ENCODE results near the gene DAGLA.

The DAGLA gene

DNA sequence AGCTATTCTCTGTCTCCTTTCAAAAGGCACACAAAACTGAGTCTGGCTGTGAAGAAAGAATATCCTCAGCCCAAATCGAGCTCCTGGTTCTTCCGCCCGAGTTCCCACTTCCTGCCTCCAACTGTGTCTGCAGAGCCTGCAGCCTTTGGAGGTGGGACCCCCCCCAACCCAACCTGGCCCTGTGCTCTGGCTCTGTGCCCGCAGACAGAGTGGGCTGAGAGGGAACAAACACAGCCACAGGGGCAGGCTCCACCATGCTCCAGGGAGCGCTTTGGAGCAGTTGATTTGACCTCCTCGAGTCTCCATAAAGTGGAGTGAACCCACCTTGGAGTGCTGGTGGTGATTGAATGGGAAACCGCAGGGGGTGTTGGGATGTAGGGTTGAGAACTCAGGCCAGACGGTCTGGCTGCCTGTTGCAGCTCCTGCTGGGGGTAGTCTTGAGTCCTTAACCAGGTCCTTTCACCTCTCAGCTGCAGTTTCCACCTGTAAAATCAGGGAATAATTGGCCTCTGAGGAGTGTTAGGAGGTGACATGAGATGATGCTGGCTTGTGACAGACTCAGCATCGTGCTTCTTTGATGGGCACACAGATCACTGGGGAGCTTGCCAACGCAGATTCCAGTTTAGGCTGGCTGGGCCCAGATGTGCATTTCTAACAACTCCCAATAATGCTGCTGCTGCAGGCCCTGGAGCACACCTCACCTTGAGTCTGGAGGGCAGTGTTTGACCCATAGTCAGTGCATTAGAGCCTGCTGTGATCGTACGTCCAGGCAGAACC is 11.4 kb downstream of the DAGLA start:
- no peak for DNase-seq

DNA sequence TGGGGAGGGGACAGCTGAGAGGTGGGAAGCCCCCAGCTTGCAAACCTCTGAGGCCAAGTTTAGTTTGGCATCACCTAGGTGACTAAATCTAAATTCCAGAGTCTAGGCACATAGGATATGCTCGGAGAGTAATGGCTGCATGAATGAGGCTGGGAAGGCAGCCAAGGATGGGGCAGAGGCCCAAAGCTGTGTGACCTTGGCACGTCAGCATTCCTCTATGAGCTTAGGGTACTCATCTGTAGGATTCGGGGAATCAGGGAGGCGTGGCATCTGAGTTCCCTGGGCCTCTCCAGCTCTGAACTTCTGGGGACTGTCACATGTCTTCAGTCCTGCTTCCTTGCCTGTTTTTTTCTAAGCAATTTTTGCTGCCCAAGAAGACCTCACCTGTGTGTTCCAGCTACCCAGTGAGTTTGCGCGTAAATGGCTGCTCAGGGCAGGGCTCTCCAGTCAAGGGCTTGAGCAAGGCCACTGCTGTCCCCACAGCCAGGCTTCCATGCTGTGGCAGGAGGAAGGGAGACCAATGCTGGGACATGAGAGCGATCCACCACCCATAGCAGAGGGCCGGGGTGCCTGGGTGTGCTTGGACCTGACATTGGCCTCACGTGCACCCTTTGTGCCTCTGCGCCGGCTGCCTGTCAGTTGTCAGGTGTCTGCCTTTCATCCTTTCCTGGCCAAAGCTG is 13.9 kb downstream of the DAGLA start:
- no peak for DNase-seq

DNA sequence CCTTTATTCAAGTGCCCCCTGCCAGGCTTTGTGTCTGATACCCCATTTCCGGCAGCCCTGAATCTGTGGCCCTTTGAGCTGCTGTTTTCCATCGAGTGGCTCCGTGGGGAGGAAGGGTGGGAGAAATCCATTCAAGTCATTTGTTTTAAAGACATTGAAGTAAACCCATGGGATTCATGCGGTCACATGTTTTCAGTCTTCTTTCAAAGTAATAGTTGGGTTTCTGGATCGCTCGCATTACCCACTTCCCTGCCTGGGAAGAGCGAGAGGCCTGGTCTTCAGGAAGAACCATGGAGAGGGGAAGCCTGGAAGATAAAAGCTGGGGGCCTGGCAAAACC is 14.4 kb downstream of the DAGLA start:
- no peak for DNase-seq

DNA sequence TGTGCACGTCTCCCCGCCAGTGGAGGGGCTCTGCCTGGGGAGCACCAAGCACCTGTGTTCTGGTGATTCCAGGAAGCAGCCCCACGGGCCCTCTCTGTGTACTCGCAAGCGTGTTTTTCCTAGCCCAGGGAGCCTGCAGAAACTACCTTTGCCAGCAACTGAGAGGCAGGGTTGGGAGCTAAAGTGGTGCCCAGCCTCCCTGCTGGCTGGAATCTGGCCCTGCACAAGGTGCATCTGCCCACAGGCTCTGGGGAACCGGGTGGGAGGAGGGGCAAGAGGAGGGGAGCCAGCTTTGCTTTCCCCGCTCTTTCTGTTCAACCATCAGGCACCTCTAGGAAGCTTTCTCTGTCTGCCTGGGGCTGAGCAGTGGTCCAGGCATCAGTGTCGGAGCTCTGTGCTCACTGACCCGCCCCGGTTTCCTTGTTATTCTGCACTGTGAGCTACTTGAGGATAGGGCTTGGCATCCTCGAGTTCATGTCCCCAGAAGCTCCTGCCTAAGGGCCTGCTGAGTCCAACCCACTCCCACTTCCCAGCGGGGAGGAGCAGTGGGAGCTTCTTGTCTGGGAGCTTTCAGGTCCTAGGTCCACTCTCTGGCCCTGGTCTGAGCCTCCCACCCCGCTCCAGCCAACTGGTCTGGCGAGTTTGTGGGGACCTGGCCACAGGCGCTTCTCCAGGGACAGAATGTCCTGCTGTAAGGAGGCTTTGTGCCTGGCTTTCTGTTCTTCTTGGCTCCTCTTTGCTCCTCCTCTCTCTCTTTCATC is 14.9 kb downstream of the DAGLA start:
- DNase-seq = no peak

DNA sequence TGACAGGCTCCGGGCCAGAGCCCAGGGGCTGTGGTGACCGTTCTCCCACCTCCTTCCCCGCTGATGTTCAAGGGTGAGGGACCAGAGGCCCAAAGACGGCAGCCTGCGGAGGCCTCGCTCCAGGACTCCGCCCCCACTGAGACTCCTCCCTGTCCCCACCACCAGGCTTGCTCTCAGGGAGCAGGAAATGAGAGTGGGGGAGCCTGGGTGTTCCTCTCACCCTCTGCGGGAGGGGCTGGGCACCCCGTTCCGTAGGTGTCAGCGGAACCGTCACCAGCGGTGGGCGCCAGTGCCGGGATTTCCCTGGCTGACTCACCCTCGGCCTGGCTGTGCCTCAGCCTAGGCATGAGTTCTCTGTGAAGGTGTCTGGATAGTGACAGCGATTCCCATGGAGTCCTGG is 15.7 kb downstream of the DAGLA start:
- peak; percentile 22 for DNase-seq

DNA sequence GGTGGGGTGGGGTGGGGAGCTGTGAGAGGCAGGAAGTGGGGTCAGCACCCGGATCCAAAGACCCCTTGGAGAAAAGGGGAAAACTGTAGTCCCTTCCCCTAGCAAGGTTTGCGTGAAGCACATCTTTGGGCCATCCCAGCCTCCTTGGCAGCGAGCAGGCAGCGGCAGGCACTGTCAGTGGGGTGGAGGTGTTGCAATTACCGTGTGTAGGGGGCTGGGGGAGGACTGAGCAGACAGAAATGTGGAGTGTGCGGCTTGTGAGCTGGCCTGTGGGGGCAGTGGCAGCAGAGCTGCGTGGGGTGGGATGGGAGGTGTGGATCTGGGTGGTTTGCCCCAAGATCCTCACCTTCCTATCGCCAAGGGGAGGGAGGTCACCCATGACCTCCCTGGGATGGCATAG is 16.4 kb downstream of the DAGLA start:
- no peak for DNase-seq

DNA sequence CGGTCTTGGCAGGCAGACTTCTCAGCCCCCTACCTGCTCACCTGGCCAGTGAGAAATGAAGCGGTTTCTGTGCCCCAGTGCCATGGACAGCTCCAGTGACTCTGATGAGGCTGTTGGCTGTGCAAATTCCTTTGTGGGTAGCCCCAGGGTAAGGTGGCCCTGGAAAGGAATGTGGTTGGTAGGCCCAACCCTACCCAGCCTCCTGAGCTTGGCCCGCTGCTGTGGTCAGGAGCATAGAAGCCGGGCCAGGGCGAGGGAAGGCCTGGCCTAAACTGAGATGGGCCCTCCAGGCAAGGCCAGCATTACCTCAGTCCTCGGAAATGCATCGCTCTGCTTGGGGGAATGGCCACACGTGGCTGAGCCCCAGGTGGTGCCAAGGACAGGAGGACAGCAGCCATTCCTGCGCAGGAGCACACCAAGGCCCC is 16.9 kb downstream of the DAGLA start:
- no peak for DNase-seq

DNA sequence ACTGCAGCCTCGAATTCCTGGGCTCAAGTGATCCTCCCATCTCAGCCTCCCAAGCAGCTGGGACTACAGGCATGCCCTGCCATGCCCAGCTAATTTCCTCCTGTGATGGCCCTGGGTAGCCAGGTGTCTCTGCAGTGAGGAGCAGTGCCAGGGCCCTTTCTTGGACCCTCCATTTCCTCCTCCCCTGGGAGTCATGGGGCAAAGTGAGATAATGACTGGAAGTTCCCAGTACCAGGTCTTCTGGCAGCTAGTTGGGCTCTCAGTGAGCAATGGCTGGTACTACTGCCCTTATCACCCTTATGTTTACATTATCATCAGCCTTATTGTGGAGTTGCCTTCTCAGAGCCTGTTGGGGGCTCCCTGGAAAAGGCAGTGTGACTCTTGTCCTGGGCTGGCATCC is 17.6 kb downstream of the DAGLA start:
- no peak for DNase-seq

DNA sequence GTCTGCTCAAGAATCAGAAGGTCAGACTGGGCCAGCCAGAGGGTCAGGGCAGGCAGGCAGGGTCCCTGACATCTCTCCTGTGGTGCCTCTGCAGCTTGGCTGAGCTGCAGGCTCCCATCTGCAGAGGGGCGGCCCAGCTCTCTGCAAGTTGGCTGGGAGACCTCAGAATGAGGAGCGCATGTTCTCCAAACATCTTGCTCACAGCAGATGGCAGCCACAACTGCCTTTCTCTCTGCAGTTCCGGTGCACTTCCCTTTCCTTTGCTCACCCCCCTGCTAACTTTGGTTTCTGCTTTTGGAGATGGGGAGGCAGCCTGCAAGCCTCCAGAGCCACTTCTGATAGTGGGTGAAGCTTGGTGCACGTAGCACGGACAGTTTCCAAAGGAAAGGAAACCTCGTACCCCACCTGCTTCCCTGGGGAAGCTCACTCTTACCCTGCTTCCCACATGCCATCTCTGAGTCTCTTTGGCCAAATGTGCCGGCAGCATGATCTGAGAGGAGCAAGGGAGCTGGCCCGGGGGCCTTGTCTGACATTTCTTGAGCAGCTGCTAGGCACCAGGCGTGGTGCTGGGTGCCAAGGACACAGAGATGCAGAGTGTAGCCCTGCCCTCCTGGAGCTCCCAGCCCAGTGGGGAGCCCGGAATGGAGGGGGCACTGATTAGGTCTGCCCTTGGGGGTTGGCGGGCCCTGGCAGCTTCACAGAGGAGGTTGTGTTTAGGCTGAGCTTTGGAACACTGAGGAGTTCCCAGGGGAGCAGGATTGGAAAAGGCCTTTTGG is 18.2 kb downstream of the DAGLA start:
- DNase-seq = peak; percentile 70

DNA sequence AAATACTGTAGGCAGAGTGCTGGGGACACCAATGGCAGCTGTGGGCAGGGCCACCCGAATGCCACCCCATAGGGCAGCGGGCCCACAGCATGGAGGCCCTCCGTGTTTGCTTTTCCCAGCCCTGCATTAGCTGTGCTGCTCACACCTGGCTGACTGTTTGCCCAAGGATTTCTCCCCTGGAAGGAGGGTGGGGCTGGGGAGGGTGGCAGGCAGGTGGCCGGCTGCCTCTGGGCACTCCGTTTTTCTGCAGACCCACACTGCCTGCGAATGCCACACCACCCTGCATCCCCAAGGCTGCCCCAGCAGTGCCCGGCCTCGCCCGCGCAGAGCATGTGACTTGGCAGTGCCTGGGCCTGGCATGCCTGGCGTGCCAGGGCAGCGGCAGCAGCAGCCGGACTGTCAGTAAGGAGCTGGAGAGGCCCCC is 19.6 kb downstream of the DAGLA start:
- no peak for DNase-seq

DNA sequence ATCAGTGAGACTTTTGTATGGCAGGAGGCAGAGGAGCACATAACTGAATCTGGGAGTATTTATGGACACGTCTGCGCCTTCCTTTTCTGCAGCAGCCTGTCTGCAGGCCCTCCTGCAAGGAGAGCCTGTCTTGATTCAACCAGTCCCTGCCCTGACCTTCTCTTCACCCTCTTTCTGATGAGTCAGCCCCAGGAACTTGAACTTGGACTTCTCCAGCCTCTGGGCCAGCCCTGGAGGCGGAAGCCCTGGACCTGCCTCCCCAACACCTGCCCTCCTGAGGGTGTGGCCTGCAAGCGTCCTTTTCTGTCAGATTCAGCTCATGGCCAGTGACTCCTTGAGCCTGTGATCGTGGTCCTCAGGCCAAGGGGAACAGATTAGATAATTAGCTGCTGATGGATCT is 20.0 kb downstream of the DAGLA start:
- DNase-seq = no peak

DNA sequence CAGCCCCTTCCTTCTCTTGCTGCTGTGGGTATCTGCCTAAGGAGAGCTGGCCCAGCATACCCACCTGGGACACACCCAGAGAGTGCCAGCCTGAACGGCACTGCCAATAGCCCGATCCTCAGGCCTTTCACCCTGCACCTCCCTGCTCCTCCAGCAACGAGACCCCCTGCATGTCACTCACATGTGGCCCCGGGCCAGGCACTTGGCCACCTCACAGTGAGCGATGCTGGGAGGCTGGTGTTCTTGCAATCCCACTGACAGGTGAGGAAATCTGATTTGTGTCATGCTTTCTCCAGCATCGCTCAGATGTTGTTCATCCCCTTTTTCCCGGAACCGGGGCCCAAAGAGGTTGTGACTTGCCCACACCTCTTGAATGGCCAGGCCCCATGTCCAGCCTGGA is 20.5 kb downstream of the DAGLA start:
- DNase-seq = no peak

DNA sequence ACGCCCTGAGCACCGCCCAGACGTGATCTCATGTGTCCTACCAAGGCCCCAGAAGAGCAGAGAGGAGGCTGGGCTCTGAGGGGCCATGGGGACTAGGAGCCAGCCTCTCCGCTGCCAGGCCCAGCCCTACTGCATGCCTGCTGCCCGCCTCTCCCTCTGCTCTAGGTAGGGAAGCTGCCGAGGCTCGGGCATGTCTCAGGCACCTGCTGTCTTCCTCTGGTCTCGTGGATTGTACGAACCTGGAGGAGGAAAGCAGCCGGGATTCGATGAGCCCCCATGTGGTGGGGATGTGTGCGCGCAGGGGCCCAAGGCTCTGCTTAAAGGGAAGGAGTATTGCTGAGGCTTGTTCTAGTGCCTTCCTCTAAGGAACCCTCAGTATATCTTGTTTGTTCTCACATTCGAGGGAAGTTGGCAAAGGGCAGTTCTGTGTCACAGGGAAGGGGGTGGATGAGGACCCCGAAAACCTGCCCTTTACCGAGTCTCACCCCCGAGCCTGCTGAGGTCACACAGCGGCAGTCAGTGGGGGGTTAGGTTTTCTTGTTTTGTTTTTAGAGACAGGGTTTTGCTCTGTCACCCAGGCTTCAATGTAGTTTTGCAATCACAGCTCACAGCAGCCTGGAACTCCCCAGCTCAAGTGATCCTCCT is 21.2 kb downstream of the DAGLA start:
- DNase-seq = peak; percentile 78

DNA sequence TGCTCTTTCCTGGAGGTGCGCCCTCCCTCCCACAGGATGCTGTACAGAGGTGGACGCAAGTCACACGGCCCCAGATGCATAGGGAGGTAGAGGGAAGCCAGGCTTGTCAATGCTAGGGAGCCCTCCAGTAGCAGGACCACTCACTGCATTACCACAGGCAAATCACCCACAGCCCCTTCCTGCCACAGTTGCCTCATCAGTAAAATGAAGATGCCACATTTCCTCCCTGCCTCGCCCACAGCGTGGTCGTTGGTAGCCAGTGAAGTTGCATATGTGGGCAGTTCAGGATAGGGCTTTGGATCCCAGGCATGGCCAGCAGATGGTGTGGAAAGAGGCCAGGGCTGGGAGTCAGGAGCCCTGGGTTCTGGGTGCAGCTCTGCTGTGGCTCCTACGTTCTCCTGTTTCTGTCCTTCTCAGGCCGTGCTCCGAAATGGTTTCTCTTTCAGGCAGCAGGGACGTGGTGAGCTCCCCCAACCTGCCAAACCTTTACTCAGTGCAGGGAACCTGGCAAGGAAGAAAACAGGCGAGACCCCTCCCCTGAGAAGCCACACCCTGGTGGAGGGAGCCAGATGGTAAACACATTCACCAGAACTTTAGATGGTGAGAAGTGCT is 22.6 kb downstream of the DAGLA start:
- DNase-seq = no peak

DNA sequence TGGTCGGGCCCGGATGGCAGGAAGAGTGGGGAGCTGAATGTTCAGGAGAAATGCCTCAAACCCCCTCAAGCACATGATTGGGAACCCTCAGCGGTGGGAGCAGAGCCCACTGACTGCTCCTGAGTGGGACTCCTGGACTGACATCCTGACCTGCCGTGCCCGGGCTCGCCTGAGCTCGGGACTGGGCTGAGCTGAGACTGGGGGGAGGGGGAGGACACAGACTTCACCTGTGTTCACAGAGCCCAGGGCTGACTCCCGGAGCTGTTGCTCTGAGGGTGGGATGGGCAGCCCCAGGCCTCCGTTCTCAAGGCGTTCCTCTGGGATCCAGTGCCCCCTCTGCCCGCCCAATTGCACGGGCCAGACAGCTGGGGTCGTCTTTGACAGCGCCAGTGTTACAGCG is 24.6 kb downstream of the DAGLA start:
- no peak for DNase-seq

DNA sequence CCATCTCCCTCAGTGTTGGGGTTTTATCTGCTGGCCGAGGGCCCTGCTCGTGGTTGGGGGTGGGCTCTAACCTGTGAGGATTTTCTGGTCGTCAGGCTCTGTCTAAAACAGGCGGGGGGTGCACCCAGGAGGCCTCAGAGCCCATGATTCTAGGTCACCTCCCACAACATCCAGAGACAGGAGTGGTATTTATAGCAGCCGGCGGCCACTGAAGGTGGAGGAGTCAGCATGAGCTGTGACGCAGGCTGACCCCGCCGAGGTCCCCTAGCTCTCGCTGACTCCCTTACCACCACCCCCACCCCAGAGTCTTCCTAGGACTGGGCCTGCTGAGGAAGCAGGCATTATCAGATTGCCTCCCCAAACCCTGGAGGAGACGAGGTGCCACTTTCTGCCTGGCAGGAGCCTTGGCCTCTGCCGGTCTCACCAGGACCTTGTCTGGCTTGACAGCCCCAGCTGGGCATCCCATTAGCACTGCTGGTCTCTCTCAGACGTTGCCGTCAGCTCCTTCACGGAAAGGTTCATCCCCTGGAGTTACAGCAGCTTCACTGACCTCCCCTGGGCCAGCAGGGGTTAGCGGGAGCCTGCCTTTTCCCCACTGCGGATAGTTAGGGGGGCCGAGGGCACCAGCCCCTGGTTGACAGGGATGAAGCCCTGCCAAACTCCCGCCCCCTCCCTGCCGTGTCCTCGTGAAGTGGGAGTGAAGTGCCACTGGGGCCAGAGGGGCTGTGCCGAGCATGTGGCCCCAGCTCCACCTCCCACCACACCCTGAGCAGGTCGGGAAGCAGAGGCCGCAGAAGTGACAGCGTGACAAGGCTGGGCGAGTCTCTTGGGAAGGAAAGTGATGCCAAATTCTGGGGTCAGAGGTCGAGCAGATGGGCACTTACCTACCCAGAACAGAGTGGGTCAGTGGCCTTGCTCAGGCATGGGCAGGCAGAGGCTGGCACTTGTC is 26.5 kb downstream of the DAGLA start:
- no peak for DNase-seq

DNA sequence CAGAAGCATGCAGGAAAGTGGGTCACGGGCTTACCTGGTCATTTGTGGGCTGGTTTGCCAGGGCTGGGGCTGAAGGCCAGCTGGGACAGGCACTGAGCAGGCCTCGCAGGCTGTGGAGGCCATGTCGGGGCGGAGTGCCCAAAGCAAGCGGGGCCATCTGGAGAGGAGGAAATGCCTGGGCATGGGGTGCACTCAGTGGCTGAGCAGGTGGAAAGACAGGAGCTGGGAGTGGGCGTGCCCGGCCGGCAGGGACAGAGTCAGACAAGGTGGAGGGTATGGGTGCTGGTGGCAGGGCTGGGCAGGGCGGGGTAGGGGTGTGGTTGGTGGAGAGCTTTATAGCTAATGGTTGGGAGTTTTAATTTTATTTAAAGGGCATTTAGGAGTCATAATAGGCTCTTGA is 27.4 kb downstream of the DAGLA start:
- DNase-seq = peak; percentile 40

DNA sequence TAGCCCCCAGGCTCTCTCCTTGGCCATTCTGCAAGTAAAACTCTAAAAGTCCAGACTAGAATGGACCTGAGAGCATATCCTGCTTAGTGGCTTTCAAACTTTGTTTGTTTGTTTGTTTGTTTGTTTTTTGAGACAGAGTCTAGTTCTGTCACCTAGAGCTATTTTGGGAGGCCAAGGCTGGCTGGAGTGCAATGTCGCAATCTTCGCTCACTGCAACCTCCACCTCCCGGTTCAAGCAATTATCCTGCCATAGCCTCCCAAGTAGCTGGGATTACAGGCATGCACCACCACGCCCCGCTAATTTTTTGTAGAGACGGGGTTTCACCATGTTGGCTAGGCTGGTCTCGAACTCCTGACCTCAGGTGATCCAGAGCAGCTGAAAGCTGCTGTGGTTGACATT is 28.9 kb downstream of the DAGLA start:
- DNase-seq = no peak

DNA sequence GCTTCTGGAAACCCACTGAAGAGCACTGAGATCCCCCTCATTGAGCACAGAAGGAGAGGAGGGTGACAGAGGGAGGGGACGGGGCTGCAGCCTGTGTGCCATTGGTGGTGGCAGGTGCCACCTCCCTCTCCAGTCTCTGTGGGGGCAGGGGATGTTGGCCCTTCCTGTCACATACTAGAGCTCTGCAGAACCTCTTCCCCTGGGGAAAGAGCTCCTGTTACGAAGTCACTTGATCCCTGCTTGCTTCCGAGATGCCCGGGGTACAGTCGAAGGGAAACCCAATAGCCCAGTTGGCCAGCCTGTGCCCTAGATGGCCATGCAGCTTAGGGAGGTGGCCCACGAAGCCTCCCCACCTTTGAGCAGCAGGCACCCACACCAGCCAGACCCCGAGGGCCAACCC is 29.4 kb downstream of the DAGLA start:
- DNase-seq = no peak

DNA sequence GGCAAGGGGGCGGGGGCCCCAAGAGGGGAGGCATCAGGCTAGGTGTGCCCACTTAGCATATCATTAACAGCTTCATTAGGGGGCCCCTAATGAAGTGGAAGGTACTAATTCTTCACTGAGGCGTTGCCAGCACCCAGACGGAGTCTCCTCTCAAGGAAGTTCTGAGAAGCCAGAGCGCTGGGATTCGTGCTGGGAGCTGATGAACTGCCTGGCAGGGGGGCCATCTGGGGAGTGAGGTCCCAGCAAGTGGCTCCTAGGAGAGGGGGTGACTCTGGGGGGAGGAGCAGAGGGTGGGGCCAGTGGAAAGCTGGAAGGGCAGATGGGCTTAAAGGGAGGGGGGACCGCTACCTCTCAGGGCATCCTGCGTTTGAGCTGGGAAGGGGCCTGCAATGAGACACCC is 29.8 kb downstream of the DAGLA start:
- no peak for DNase-seq

DNA sequence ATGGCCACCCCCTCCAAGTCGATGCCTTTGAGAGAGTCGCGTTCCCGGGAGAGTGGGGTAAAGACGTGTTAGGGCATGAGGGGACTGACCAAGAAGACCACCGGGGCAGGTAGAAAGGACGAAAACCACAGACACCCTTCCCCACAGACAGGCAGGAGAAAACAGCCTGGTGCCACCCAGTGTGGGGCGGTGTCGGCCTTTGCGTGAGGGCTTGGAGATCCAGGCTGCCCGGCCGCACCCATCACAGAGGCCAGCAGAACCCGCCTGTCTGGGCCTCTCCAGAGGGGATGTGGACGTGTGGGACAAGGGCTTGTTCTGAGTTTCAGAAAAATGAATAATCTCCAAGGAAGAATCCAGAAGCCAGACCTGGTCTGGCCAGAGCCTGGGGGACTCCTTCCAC is 30.8 kb downstream of the DAGLA start:
- DNase-seq = no peak

Data from NCI-H1694 (cell line).